H1 (cell line): ENCODE measurements around the gene CRLF3.

Experiments
- EP300 ChIP-seq, 2 experiments: IDR thresholded peaks; 1 replicate in 1 of 2; 2 replicates in 1 of 2; pipeline ENCODE4 v1.6.1; 2011 to 2012; ENCODE audit warnings: low read depth in 2 of 2, low read length in 2 of 2, mild to moderate bottlenecking in 2 of 2, borderline replicate concordance in 1 of 2, inconsistent platforms in 1 of 2, moderate library complexity in 1 of 2
- POLR2A ChIP-seq, 2 experiments: IDR thresholded peaks; 1 replicate in 1 of 2; 2 replicates in 1 of 2; pipeline ENCODE4 v1.6.1; 2011; ENCODE audit warnings: low read depth in 2 of 2, low read length in 2 of 2, mild to moderate bottlenecking in 2 of 2; ENCODE audit errors: control extremely low read depth in 1 of 2
- TAF7 ChIP-seq: optimal IDR thresholded peaks from 2 replicates; pipeline ENCODE3; 2011; ENCODE audit warnings: low read depth, mild to moderate bottlenecking, inconsistent platforms, low read length, moderate library complexity, borderline replicate concordance

- TF ChIP-seq EP300 (IDR thresholded peaks at IDR 0.05; ENCODE audit: borderline replicate concordance in 1 of 2, low read depth in 2 of 2, low read length in 2 of 2): no peak
- no peak for TF ChIP-seq POLR2A (IDR thresholded peaks at IDR 0.05; ENCODE audit: control extremely low read depth in 1 of 2, low read depth in 2 of 2, low read length in 2 of 2)
- TF ChIP-seq TAF7: no peak
Observed at GRCh38 chr17:30761060-30761459, 63.4 kb downstream of the CRLF3 start.
